Aorta (tissue), 5 donors: ENCODE data around the gene TAS2R41. TPM values are rescaled to one million over a fixed set of nuclear protein-coding genes. Genes with fewer than 3 reads are reported as not detected.

Experiments used
- ATAC-seq: fragments of 200-7000 bp; cut with Tn5 transposase; one replicate; pipeline ENCODE4 v1.9.1; 2022; ENCODE audit warnings: moderate library complexity; ENCODE audit not compliant: low FRiP score
- DNase-seq, 2 donors: peaks; one replicate each; pipeline ENCODE4 v3.0.0-alpha.2; 2020
- H3K27ac ChIP-seq, 2 donors: one replicate each; pipeline ENCODE4 v1.5.1; 2013; ENCODE audit warnings: low read length in 2 of 2, mild to moderate bottlenecking in 2 of 2, moderate library complexity in 2 of 2, control low read depth in 1 of 2, inconsistent platforms in 1 of 2, low read depth in 1 of 2
- H3K27me3 ChIP-seq, 2 donors: one replicate each; pipeline ENCODE4 v1.6.1; 2013; ENCODE audit warnings: control low read depth in 1 of 2, low read length in 1 of 2, mild to moderate bottlenecking in 1 of 2, moderate library complexity in 1 of 2; ENCODE audit not compliant: insufficient read depth in 2 of 2, control insufficient read depth in 1 of 2
- H3K36me3 ChIP-seq, 2 donors: one replicate each; pipeline ENCODE4 v1.6.1; 2013; ENCODE audit warnings: control low read depth in 1 of 2, low read length in 1 of 2, mild to moderate bottlenecking in 1 of 2; ENCODE audit not compliant: insufficient read depth in 2 of 2, control insufficient read depth in 1 of 2
- H3K4me1 ChIP-seq, 2 donors: one replicate each; pipeline ENCODE4 v1.6.1; 2013; ENCODE audit warnings: low read length in 2 of 2, control low read depth in 1 of 2, mild to moderate bottlenecking in 1 of 2, moderate library complexity in 1 of 2; ENCODE audit not compliant: insufficient read depth in 2 of 2, control insufficient read depth in 1 of 2
- H3K4me3 ChIP-seq, 2 donors: one replicate each; pipeline ENCODE4 v1.5.1; 2013; ENCODE audit warnings: low read length in 2 of 2, control low read depth in 1 of 2, mild to moderate bottlenecking in 1 of 2
- H3K9me3 ChIP-seq: one replicate; pipeline ENCODE4 v1.6.1; 2013; ENCODE audit warnings: mild to moderate bottlenecking, low read length; ENCODE audit not compliant: control insufficient read depth
- WGBS, 2 donors: extraction: QIAGEN DNeasy Blood & Tissue Kit; methylation state at CpG; one replicate each; pipeline ENCODE4 v1.1.7; 2013; 5-methylcytosine and 5-hydroxymethylcytosine counted together
- intact Hi-C, 2 donors: fragments of 100-400 bp; cut with DNase I; formaldehyde crosslinking; loops; one replicate each; pipeline versions ENCODE4 v1.14.2 to v1.15.0; 2022
- long read RNA-seq, 2 donors: library from polyadenylated mRNA; unstranded; transcript quantifications; one replicate each; pipeline ENCODE4 v2.0.0, GENCODE V29; 2020 to 2021
- polyA plus RNA-seq, 2 donors: library from polyadenylated mRNA; stranded (reverse); fragments of 200-250 nt; gene quantifications; one replicate each; pipeline ENCODE4 v1.2.3, GENCODE V29; 2013
- total RNA-seq, 2 donors: library from RNA; stranded (reverse); fragmentation: NEBNext Ultra II Directional; extraction: Animal tissue kit (Norgen Biotek cat#: 25700); gene quantifications; one replicate each; pipeline ENCODE4 v1.2.1, GENCODE V29; 2021
- donor health status: healthy with polysubstance abuse.
- donor health status: Bipolar disorder and iron deficiency.
- donor health status: DM: no; HTN: no; CAD: no.
- donor health status: DM: no; HTN: no; CAD: no.
- donor health status: DM: yes; HTN: yes; CAD: no.

Gene TAS2R41
- 1 to 10 TPM in 1 of 2 donors, under 1 TPM in 1; 0.69 to 1.0 TPM for total RNA-seq
- not detected for polyA plus RNA-seq
- long read RNA-seq, donor 1: 0 reads
- long read RNA-seq, donor 2: 0 reads

- H3K4me1 ChIP-seq: no peaks in the 10 kb centered on the region
- intact Hi-C loops: no loop called here
- no peak for DNase-seq
- 78% methylated on average over 10 of the region's 10 CpGs for WGBS, 2 donors
- H3K36me3 ChIP-seq: no peaks in the 10 kb centered on the region
- no peaks in the 10 kb centered on the region for H3K9me3 ChIP-seq
- ATAC-seq: no peak
- no peak within 1 kb of the TSS for H3K4me3 ChIP-seq
- H3K27ac ChIP-seq: no peak within 1 kb of the TSS
- H3K27me3 ChIP-seq: no peaks in the 10 kb centered on the region
Measured at GRCh38 chr7:143477501-143478150, at the start of gene TAS2R41. Gene TAS2R41 (plus strand): TSS chr7:143477873. CDS start chr7:143477873, 0 bp downstream.

GRCh38 chr7:143429770-143430698, 47.6 kb upstream of the TAS2R41 start:
- Histone ChIP-seq H3K27ac (no peak overlapping the region), H3K4me1 (no peaks in the 10 kb centered on the region), H3K36me3 (no peaks in the 10 kb centered on the region), H3K27me3 (no peaks in the 10 kb centered on the region), H3K9me3 (no peaks in the 10 kb centered on the region), H3K4me3 (no peak overlapping the region)
- WGBS, 2 donors: 82 to 85% methylated on average over 10 of the region's 10 CpGs
- intact Hi-C loops: no loop called here
- ATAC-seq: no peak
- DNase-seq: no peak

- no peaks in the 10 kb centered on the region for H3K9me3 ChIP-seq
- no peaks in the 10 kb centered on the region for H3K27me3 ChIP-seq
- H3K27ac ChIP-seq: no peak overlapping the region
- no peaks in the 10 kb centered on the region for H3K36me3 ChIP-seq
- ATAC-seq (no peak), DNase-seq (no peak)
- intact Hi-C loops: no loop called here
- WGBS, 2 donors: 49 to 68% methylated on average over 2 of the region's 2 CpGs
- no peaks in the 10 kb centered on the region for H3K4me1 ChIP-seq
- H3K4me3 ChIP-seq: no peak overlapping the region
Measured at GRCh38 chr7:143431109-143431508, 46.6 kb upstream of the TAS2R41 start.

- no peaks in the 10 kb centered on the region for H3K36me3 ChIP-seq
- no peak for ATAC-seq
- H3K27me3 ChIP-seq: no peaks in the 10 kb centered on the region
- 45 to 60% methylated on average over 4 of the region's 4 CpGs for WGBS, 2 donors
- H3K9me3 ChIP-seq: no peaks in the 10 kb centered on the region
- no peak for DNase-seq
- H3K4me3 ChIP-seq: no peak overlapping the region
- H3K4me1 ChIP-seq: no peaks in the 10 kb centered on the region
- H3K27ac ChIP-seq: no peak overlapping the region
- intact Hi-C loops: no loop called here
Measured at GRCh38 chr7:143433759-143434158, 43.9 kb upstream of the TAS2R41 start.

- WGBS, 2 donors: 57% methylated on average over 9 of the region's 9 CpGs
- Histone ChIP-seq H3K27ac (no peak overlapping the region), H3K27me3 (no peaks in the 10 kb centered on the region), H3K4me1 (no peaks in the 10 kb centered on the region), H3K36me3 (no peaks in the 10 kb centered on the region), H3K9me3 (no peaks in the 10 kb centered on the region), H3K4me3 (no peak overlapping the region)
- peak; percentile 57 to 78 for DNase-seq
- intact Hi-C loops: no loop called here
- no peak for ATAC-seq
Measured at GRCh38 chr7:143434660-143435059, 43.0 kb upstream of the TAS2R41 start.

GRCh38 chr7:143435266-143435665, 42.4 kb upstream of the TAS2R41 start:
- Histone ChIP-seq H3K4me3 (no peak overlapping the region), H3K9me3 (no peaks in the 10 kb centered on the region), H3K27me3 (no peaks in the 10 kb centered on the region), H3K27ac (no peak overlapping the region), H3K4me1 (no peaks in the 10 kb centered on the region), H3K36me3 (no peaks in the 10 kb centered on the region)
- intact Hi-C loops: no loop called here
- 92 to 96% methylated on average over 2 of the region's 2 CpGs for WGBS, 2 donors
- DNase-seq: no peak
- ATAC-seq: no peak

- intact Hi-C loops: no loop called here
- no peak overlapping the region for H3K4me3 ChIP-seq
- no peaks in the 10 kb centered on the region for H3K4me1 ChIP-seq
- no peaks in the 10 kb centered on the region for H3K9me3 ChIP-seq
- 88 to 91% methylated on average over 3 of the region's 3 CpGs for WGBS, 2 donors
- no peaks in the 10 kb centered on the region for H3K36me3 ChIP-seq
- DNase-seq (no peak), ATAC-seq (no peak)
- H3K27ac ChIP-seq: no peak overlapping the region
- no peaks in the 10 kb centered on the region for H3K27me3 ChIP-seq
Measured at GRCh38 chr7:143436325-143436946, 41.2 kb upstream of the TAS2R41 start.

GRCh38 chr7:143437578-143437977, 40.1 kb upstream of the TAS2R41 start:
- no peak overlapping the region for H3K27ac ChIP-seq
- H3K36me3 ChIP-seq: no peaks in the 10 kb centered on the region
- H3K4me3 ChIP-seq: no peak overlapping the region
- H3K9me3 ChIP-seq: no peaks in the 10 kb centered on the region
- H3K27me3 ChIP-seq: no peaks in the 10 kb centered on the region
- H3K4me1 ChIP-seq: no peaks in the 10 kb centered on the region
- ATAC-seq (no peak), DNase-seq (no peak)
- WGBS, 2 donors: 55 to 57% methylated on average over 4 of the region's 4 CpGs
- intact Hi-C loops: no loop called here
